ENCODE results near the gene TNIK.

GRCh38 chr3:171172070-171172469 is 288.1 kb downstream of the TNIK start:
- TF ChIP-seq CTCF (IDR thresholded peaks at IDR 0.05) (peak in 2 of 3 experiments; percentile 18 to 40), POLR2A (IDR thresholded peaks at IDR 0.05) (no peak)
